Keratinocyte (primary cell): ENCODE results near the gene ARID3A. TPM values are rescaled to one million over a fixed set of nuclear protein-coding genes. Genes with fewer than 3 reads are reported as not detected.

Experiments used
- DNase-seq: peaks from one replicate; pipeline ENCODE4 v3.0.0-alpha.2; 2011; ENCODE audit warnings: low read depth, missing footprints, low spot score
- FAIRE-seq: peaks from 2 replicates; lab custom pipeline; 2011; peaks lifted over from hg19 to GRCh38; lab: Jason Lieb, UNC
- H2AFZ ChIP-seq: 2 replicates; pipeline ENCODE4 v1.6.0; 2012; ENCODE audit warnings: low read length, control low read depth, inconsistent platforms; ENCODE audit not compliant: control insufficient read depth
- H3K27ac ChIP-seq: 2 replicates; pipeline ENCODE4 v1.5.1; 2011; ENCODE audit warnings: low read length; ENCODE audit not compliant: control insufficient read depth, insufficient read depth
- H3K27me3 ChIP-seq: 3 replicates; pipeline ENCODE4 v1.6.0; 2011; ENCODE audit warnings: low read length; ENCODE audit not compliant: control insufficient read depth, insufficient read depth; ENCODE audit errors: extremely low read depth
- H3K36me3 ChIP-seq, 2 experiments: 2 replicates in 1 of 2; 3 replicates in 1 of 2; pipeline ENCODE4 v1.5.1; 2011; ENCODE audit warnings: low read length in 2 of 2, mild to moderate bottlenecking in 1 of 2; ENCODE audit not compliant: control insufficient read depth in 2 of 2, insufficient read depth in 2 of 2; ENCODE audit errors: extremely low read depth in 1 of 2
- H3K4me1 ChIP-seq: 3 replicates; pipeline ENCODE4 v1.5.1; 2011; ENCODE audit warnings: low read length; ENCODE audit not compliant: control insufficient read depth, insufficient read depth; ENCODE audit errors: extremely low read depth
- H3K4me2 ChIP-seq: 3 replicates; pipeline ENCODE4 v1.6.0; 2011; ENCODE audit warnings: low read depth, low read length; ENCODE audit not compliant: control insufficient read depth, insufficient read depth; ENCODE audit errors: extremely low read depth
- H3K4me3 ChIP-seq, 3 experiments: fragments of 200-600 bp in 1 of 3; sonication (generic) in 1 of 3; 2 replicates in 2 of 3; 3 replicates in 1 of 3; pipeline ENCODE4 v1.5.1; 2011 to 2016; ENCODE audit warnings: low read length in 3 of 3, mild to moderate bottlenecking in 3 of 3, control low read depth in 2 of 3, inconsistent platforms in 1 of 3, low read depth in 1 of 3, mixed read lengths in 1 of 3, mixed run types in 1 of 3, moderate library complexity in 1 of 3; ENCODE audit not compliant: control insufficient read depth in 2 of 3, insufficient read depth in 2 of 3; ENCODE audit errors: extremely low read depth in 1 of 3
- H3K79me2 ChIP-seq: 2 replicates; pipeline ENCODE4 v1.6.0; 2012; ENCODE audit warnings: low read length; ENCODE audit not compliant: control insufficient read depth, insufficient read depth
- H3K9ac ChIP-seq: 3 replicates; pipeline ENCODE4 v1.6.0; 2011; ENCODE audit warnings: low read length; ENCODE audit not compliant: control insufficient read depth, insufficient read depth; ENCODE audit errors: extremely low read depth
- H3K9me1 ChIP-seq: 3 replicates; pipeline ENCODE4 v1.6.0; 2011; ENCODE audit warnings: low read length; ENCODE audit not compliant: control insufficient read depth, insufficient read depth; ENCODE audit errors: extremely low read depth
- H3K9me3 ChIP-seq: 2 replicates; pipeline ENCODE4 v1.5.1; 2012; ENCODE audit warnings: low read depth, low read length; ENCODE audit not compliant: control insufficient read depth
- H4K20me1 ChIP-seq: 3 replicates; pipeline ENCODE4 v1.6.0; 2011; ENCODE audit warnings: low read length; ENCODE audit not compliant: control insufficient read depth, insufficient read depth; ENCODE audit errors: extremely low read depth
- CTCF ChIP-seq, 3 experiments: IDR thresholded peaks in 1 of 3; conservative IDR thresholded peaks in 1 of 3; optimal IDR thresholded peaks in 1 of 3; 2 replicates in 2 of 3; 3 replicates in 1 of 3; pipeline versions ENCODE3 to v1.5.1; 2011; ENCODE audit warnings: low read length in 3 of 3, mild to moderate bottlenecking in 3 of 3, moderate library complexity in 2 of 3, control low read depth in 1 of 3, inconsistent platforms in 1 of 3; ENCODE audit not compliant: insufficient read depth in 2 of 3; ENCODE audit errors: extremely low read depth in 1 of 3
- EZH2 ChIP-seq: IDR thresholded peaks from one replicate; pipeline ENCODE4 v1.6.1; 2012; ENCODE audit warnings: inconsistent platforms, mild to moderate bottlenecking, low read length, moderate library complexity
- dilution Hi-C: fragments of 300-500 bp; cut with MboI; formaldehyde crosslinking; loops from one replicate; pipeline ENCODE4 v1.7.0; 2020; ENCODE audit warnings: low sequenced_read_pairs; ENCODE audit not compliant: extremely low pct_ligation_motif_present
- polyA plus RNA-seq, 5 experiments: library from polyadenylated mRNA; depleted of rRNA in 3 of 5; stranded (reverse) in 3 of 5; stranded (forward) in 1 of 5; unstranded in 1 of 5; fragments of >200 nt; gene quantifications; 1 replicate in 1 of 5; 2 replicates in 3 of 5; 3 replicates in 1 of 5; pipeline versions ENCODE4 v1.2.1 to v1.2.3, GENCODE V29; 2011 to 2012; ENCODE audit warnings: missing spikeins in 2 of 5, low read depth in 1 of 5, low replicate concordance in 1 of 5

Gene ARID3A
- polyA plus RNA-seq, 1 donor (not counting 4 experiments of a cell fraction or from before 2014, with no cell fraction given) = 2.6 TPM

- H3K9me1 ChIP-seq = peaks cover 4% of the 10 kb centered on the region
- DNase-seq (no peak), FAIRE-seq (no peak)
- H3K79me2 ChIP-seq = peaks cover 46% of the 10 kb centered on the region
- H3K9me3 ChIP-seq = no peaks in the 10 kb centered on the region
- peaks cover 9 to 17% of the 10 kb centered on the region in 2 experiments for H3K36me3 ChIP-seq
- no peak overlapping the region for H3K4me2 ChIP-seq
- dilution Hi-C loops = no loop called here
- no peak overlapping the region for H3K4me3 ChIP-seq
- H2AFZ ChIP-seq = no peak overlapping the region
- H3K9ac ChIP-seq = no peak overlapping the region
- no peak overlapping the region for H3K27ac ChIP-seq
- peaks cover 18% of the 10 kb centered on the region for H3K4me1 ChIP-seq
- no peaks in the 10 kb centered on the region for H3K27me3 ChIP-seq
- TF ChIP-seq EZH2 (no peak), CTCF (optimal IDR thresholded peaks at IDR 0.05 in 1 of 3, IDR thresholded peaks at IDR 0.05 in 1 of 3, conservative IDR thresholded peaks at IDR 0.05 in 1 of 3; ENCODE audit: extremely low read depth in 1 of 3, insufficient read depth in 2 of 3, low read length in 3 of 3) (no peak)
- H4K20me1 ChIP-seq = peaks cover 18% of the 10 kb centered on the region
Observed at GRCh38 chr19:1012334-1012733, 86.5 kb downstream of the ARID3A start.

- Histone ChIP-seq H3K4me2 (no peak overlapping the region), H3K79me2 (peaks cover 54% of the 10 kb centered on the region), H3K9me1 (peaks cover 4% of the 10 kb centered on the region), H3K9me3 (no peaks in the 10 kb centered on the region), H3K27ac (no peak overlapping the region), H3K4me1 (peaks cover 27% of the 10 kb centered on the region), H2AFZ (no peak overlapping the region), H3K9ac (no peak overlapping the region), H3K4me3 (no peak overlapping the region), H3K36me3 (peaks cover 9 to 17% of the 10 kb centered on the region in 2 experiments), H4K20me1 (peaks cover 26% of the 10 kb centered on the region), H3K27me3 (no peaks in the 10 kb centered on the region)
- TF ChIP-seq CTCF (optimal IDR thresholded peaks at IDR 0.05 in 1 of 3, IDR thresholded peaks at IDR 0.05 in 1 of 3, conservative IDR thresholded peaks at IDR 0.05 in 1 of 3; ENCODE audit: extremely low read depth in 1 of 3, insufficient read depth in 2 of 3, low read length in 3 of 3) (no peak), EZH2 (no peak)
- DNase-seq (no peak), FAIRE-seq (no peak)
- dilution Hi-C loops = no loop called here
Observed at GRCh38 chr19:1013218-1013617, 87.4 kb downstream of the ARID3A start.
